Germinal center (tissue), 1 donor: ENCODE results near the gene CGAS.
"Not testable (repeated sequence)": the region's sequence is repeated elsewhere in the genome, so short reads cannot be mapped to it uniquely, and the experiment has no call there.

Source experiments
- DNase-seq: peaks from one replicate; pipeline ENCODE4 v3.0.0; 2012; ENCODE audit warnings: mixed read lengths, low spot score

The CGAS gene

DNA sequence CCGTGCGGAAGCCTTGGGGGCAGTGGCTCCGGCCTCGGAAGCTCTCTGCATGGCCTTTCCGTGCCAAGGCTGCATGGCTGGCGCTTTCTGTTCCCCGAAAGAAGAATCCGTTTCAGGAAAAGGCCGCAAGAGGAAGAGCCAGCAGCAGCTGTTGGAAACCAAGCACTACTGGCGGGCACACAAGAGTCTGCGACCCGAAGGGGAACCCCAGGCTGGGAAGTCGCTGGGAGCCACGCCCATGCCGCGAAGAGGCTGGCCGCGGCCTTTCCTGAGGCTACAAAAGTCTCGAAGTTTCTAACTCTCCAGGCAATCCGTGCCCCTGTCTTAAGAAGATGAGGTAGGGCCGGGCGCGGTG, at the start of gene CGAS:
Gene CGAS, minus strand, starts transcription at position 191 of the 355 bp plus-strand sequence. Its CDS starts 116 bp downstream, at position 75.
- peak; percentile 67 for DNase-seq

DNA sequence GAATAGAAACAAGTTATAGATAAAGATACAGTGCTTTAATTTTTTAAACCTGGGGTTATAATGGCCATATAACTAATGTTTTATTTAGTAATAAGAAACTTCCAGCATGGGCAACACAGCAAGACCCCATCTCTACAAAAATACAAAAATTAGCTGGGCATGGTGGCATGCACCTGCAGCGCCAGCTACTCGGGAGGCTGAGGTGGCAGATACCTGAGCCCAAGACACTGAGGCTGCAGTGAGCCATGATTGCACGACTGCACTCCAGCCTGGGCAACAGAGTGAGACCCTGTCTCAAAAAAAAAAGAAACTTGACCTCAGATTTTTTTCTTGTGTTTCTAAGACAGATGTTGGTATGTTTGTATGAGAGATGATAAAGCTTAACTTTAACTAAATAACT, 45.8 kb upstream of the CGAS start:
- no peak for DNase-seq

DNA sequence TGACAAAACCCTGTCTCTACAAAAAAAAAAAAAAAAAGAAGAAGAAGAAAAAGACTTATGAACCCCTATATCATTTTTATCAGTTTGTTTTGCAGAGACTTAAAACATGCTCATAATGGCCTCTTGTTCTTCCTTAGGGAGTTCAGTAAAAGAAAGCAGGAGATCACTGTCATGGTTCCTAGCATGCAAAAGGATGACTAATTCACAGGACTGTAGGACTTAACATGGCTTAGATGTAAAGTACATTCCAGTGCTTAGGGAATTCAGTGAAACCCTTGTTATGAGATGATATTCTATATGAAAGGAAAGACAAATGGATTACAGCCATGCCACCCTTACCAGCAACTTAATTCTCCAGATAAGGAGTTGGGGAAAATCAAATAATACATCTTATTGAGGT, 39.3 kb upstream of the CGAS start:
- no peak for DNase-seq

DNA sequence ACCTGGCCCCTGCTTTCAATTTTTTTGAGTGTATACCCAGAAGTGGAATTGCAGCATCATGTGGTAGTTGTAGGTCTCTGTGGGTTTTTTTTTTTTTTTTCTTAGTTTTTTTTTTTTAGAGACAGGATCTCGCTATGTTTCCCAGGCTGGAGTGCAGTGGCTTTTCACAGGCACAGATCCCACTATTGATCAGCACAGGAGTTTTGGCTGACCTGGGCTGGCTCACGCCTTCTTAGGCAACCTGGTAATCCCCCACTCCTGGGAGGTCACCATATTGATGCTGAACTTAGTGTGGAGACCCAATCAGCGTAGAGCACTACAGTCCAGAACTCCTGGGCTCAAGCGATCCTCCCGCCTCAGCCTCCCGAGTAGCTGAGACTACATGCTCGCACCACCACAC, 35.4 kb upstream of the CGAS start:
- no peak for DNase-seq

DNA sequence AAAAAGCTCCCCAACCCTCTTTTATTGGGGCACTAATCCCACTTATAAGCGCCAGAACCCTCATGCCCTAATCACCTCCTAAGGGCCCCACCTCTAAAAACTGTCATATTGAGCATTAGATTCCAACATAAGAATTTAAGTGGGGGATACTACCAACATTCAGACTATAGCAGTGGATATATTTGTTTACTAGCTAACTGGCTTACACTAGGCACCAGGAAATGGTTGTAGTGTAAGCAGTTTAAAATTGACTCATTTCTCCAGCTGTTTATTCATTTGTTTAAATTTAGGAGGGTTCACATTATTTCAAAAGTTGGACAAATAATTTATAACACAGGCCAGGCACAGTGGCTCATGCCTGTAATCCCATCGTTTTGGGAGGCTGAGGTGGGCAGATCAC, 32.3 kb upstream of the CGAS start:
- DNase-seq: no peak

DNA sequence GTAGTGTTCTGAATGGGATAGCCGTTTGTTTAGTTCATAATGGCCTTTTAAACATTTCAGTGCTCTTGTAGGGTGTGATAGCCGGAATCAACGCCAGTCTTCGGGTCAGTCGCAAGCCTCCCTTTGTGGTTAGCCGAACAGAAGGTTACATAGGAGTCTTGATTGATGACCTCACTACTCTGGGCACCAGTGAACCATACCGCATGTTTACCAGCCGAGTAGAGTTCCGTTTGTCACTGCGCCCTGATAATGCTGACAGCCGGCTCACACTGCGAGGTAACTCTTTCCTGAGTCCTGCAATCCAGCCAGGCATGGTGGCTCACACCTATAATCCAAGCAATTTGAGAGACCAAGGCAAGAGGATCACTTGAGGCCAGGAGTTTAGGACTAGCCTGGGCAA, 29.9 kb upstream of the CGAS start:
- DNase-seq: no peak

- DNase-seq: no peak
Observed at GRCh38 chr6:73477407-73477806, 25.3 kb upstream of the CGAS start.

GRCh38 chr6:73476723-73477122, 24.6 kb upstream of the CGAS start:
- DNase-seq: no peak

- DNase-seq: peak; percentile 22
Observed at GRCh38 chr6:73471686-73472290, 19.7 kb upstream of the CGAS start.

DNA sequence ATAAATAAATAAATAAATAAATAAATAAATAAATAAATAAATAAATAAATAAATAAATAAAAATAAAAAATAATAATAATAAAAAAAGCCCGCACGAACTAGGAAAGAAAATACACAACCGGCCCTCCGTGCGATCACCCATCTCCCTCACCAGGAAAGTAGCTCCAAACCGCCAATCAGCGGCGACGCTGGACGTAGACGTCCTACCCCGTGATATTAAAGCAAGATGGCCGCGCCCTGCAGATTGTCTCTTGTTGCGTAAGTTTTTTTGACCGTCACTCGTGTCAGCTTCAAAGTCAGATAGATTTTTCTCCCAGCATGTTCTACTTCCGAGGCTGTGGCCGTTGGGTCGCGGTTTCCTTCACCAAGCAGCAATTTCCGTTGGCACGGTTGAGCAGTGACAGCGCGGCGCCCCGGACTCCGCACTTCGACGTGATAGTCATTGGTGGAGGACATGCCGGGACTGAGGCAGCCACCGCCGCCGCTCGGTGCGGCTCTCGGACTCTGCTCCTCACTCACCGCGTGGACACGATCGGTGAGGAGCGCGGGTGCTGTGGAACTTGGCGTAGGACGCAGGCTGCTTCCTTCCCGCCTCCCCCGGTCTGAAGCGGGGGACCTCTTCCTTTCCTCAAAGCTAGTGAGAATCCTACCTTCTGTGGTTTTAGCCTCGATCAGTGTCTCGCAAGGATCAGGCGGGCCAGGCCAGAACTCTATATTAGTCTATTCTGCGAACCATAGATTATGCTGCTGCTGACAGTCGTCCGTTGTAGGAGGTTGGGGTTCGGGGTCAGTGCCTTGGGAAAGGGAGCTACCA, 9.6 kb upstream of the CGAS start, which contains the start of gene MTO1:
Gene MTO1, plus strand, starts transcription at position 201 of the 814 bp plus-strand sequence. Its CDS starts 118 bp downstream, at position 319.
- DNase-seq: peak; percentile 90

DNA sequence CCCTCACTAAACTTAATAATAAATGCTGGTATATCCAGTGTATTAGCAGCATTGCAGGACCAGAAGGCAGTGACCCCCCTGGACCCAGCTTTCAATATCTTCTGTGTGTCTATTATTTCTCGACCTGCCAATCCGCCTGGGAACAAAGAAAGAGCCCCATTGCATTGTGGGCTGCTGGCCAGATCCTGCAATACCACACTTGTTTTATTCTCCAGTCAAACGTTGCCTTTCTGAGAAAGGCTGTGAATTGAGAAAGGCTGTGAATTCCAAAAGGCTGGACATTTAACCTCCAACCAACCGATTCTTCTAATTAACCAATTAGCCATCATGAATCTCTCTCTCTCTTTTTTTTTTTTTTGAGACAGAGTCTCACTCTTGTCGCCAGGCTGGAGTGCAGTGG, 8.0 kb upstream of the CGAS start:
- DNase-seq: no peak

DNA sequence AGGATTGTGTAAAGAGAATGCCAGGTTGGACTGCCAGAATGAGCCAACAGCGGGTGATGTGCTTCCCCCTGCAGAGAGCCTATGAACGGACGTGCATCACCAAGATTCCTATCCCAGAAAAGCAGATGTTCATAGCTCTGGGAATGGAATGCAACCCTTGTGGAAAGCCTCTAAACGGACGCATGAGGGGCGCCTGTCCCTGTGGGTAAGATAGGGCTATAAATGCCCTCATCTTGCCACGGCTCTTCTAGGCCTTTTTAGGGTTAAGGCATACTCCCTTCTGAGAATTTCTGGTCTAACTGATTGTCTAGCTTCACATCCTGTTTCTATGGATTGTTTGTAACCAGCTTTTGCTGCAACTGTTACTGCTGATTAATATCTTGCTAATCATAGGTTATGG, 7.4 kb upstream of the CGAS start:
- DNase-seq: not testable (repeated sequence)

- no peak for DNase-seq
Observed at GRCh38 chr6:73455865-73456629, 4.0 kb upstream of the CGAS start.

DNA sequence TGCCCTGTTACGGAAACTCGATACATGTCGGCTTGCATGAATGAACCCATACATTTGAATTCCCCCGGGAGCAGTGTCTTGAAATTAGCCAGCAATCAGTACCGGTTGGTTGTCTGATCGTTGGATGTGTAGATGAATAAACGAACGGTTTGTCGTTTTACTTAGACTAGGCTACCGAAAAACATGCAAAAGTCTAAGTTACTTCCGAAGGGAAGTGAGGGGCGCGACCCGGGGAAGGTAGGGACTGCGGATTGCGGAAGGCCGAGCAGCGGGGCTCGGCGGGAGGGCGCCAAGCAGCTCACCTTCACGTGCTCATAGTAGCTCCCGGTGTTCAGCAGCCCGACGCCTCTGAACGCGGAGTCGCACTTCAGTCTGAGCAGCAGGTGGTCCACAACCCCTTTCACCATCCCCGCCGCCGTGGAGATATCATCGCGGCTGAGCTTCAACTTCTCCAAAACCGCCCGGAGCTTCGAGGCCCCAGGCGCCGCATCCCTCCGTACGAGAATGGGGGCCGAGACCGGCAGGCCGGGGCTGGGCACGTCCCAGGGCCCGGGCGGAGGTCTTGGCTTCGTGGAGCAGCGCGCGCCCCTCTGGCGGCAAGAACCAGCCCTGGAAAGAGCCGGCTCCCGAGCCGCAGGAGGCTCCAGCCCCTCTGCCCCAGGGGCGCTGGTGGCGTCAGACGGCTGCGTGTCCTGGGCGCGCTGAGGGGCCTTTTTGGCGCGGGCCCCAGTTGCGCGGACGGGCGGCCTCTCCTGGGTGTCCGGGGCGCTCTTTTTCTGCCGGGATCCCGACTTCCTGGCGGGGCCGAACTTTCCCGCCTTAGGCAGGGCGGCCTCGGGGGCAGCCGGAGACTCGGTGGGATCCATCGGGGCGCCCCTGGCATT, 632 bp downstream of the CGAS start:
- peak; percentile 56 for DNase-seq

DNA sequence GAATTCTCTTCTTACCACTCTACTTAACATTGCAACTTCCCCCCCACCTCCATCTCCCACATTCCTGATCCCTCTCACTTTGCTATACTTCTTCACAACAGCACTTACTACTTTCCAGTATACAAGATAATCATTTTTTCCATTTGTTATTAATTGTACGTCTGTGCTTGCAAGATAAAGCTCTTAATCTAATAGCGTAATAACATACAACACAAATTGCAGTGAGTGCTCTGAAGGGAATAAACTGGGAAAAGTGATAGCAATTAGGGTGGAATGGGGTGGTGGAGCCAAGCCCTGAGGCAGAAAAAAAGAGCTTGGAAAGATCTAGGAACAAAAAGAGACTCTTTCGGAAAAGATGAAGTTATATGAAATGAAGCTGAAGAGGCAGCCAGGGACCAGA, 8.5 kb downstream of the CGAS start:
- DNase-seq: no peak

GRCh38 chr6:73435236-73435635, 16.9 kb downstream of the CGAS start:
- no peak for DNase-seq

DNA sequence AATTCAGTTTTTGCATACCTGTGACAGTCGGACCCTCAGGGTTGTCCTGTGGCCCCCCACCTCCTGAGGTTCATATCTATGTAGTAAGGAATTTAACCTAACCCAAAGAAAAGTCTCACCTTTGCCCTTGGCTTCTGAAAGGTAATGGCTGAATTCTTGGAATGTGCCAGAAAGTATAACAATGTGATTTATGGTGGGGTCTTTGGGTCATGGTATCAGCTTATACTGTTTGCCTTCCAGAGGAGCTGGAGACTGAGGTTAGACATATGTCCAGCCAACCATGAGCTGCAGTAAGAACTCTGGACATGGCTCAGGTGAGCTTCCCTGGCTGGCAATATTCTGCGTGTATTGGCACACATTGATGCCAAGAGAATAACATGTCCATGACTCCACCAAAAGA, 30.6 kb downstream of the CGAS start:
- no peak for DNase-seq

DNA sequence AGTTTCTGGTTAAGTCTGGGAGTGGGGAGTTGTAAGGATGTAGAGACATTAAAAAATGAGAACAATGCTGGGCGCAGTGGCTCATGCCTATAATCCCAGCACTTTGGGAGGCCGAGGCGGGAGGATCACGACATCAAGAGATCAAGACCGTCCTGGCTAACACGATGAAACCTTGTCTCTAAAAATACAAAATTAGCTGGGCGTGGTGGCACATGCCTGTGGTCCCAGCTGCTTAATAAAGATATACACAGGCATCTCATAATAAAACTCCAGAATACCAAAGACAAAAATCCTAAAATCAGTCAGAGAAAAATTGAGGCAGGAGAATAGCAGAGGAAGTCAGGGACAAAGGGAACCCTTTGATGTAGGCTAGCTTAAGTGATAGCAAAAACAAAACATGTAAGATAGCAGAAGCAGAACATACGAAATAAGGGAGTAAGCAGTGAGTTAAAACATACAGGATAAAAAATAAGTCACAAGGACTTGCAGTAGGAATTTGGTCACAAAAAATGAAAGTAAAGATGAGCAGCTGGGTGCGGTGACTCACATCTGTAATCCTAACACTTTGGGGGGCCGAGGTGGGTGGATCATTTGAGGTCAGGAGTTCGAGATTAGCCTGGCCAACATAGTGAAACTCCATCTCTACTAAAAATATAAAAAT, 33.9 kb downstream of the CGAS start:
- DNase-seq: no peak

- no peak for DNase-seq
Observed at GRCh38 chr6:73413102-73413501, 39.0 kb downstream of the CGAS start.

- DNase-seq: no peak
Observed at GRCh38 chr6:73409395-73409794, 42.7 kb downstream of the CGAS start.

- no peak for DNase-seq
Observed at GRCh38 chr6:73400656-73401055, 51.4 kb downstream of the CGAS start.
